ENCODE data around the gene MAPKAP1.

MAPKAP1 gene

DNA sequence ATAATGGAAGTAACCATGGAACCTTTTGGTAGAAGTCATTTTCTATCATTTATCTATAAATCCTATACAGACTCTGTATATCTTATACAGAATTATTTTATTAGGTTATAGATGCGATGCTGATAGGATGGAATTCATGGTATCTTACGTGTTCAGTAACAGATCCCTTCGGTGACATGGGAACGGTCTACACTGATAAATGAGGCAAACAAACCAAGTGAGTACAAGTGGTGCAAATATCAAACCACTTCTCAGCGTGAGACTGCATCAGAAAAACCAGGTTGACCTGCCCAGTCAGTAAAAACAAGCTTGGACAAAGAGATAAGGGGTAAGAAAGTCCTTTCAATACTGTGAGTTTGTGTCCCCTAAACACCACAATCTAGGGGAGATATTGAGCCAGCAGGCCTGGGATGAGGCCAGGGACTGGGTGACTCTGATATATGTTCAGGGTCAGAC, 229.9 kb downstream of the MAPKAP1 start:
- ATAC-seq (ENCODE audit: low read depth): no peak
- Histone ChIP-seq H3K4me3 (ENCODE audit: severe bottlenecking) (no peak overlapping the region), H3K4me1 (ENCODE audit: insufficient read depth, poor library complexity, severe bottlenecking) (no peaks in the 10 kb centered on the region), H3K36me3 (ENCODE audit: low read depth) (peaks cover 6% of the 10 kb centered on the region), H3K27ac (ENCODE audit: poor library complexity, severe bottlenecking) (no peak overlapping the region), H3K9me3 (ENCODE audit: severe bottlenecking) (no peaks in the 10 kb centered on the region), H3K27me3 (ENCODE audit: insufficient read depth, poor library complexity, severe bottlenecking) (no peaks in the 10 kb centered on the region)
- TF ChIP-seq, protein P1, sequence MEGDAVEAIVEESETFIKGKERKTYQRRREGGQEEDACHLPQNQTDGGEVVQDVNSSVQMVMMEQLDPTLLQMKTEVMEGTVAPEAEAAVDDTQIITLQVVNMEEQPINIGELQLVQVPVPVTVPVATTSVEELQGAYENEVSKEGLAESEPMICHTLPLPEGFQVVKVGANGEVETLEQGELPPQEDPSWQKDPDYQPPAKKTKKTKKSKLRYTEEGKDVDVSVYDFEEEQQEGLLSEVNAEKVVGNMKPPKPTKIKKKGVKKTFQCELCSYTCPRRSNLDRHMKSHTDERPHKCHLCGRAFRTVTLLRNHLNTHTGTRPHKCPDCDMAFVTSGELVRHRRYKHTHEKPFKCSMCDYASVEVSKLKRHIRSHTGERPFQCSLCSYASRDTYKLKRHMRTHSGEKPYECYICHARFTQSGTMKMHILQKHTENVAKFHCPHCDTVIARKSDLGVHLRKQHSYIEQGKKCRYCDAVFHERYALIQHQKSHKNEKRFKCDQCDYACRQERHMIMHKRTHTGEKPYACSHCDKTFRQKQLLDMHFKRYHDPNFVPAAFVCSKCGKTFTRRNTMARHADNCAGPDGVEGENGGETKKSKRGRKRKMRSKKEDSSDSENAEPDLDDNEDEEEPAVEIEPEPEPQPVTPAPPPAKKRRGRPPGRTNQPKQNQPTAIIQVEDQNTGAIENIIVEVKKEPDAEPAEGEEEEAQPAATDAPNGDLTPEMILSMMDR (IDR thresholded peaks at IDR 0.05; ENCODE audit: poor library complexity, severe bottlenecking): no peak
- no peak for DNase-seq (ENCODE audit: low spot score)

- DNase-seq (ENCODE audit: low spot score) (no peak), ATAC-seq (ENCODE audit: low read depth) (no peak)
- TF ChIP-seq, protein P1 (IDR thresholded peaks at IDR 0.05; ENCODE audit: poor library complexity, severe bottlenecking): no peak
- Histone ChIP-seq H3K4me1 (ENCODE audit: insufficient read depth, poor library complexity, severe bottlenecking) (no peaks in the 10 kb centered on the region), H3K27ac (ENCODE audit: poor library complexity, severe bottlenecking) (no peak overlapping the region), H3K4me3 (ENCODE audit: severe bottlenecking) (no peak overlapping the region), H3K9me3 (ENCODE audit: severe bottlenecking) (no peaks in the 10 kb centered on the region), H3K36me3 (ENCODE audit: low read depth) (peaks cover 6% of the 10 kb centered on the region), H3K27me3 (ENCODE audit: insufficient read depth, poor library complexity, severe bottlenecking) (no peaks in the 10 kb centered on the region)
Measured at GRCh38 chr9:125476645-125477044, 230.4 kb downstream of the MAPKAP1 start.

- Histone ChIP-seq H3K4me1 (ENCODE audit: insufficient read depth, poor library complexity, severe bottlenecking) (no peaks in the 10 kb centered on the region), H3K36me3 (ENCODE audit: low read depth) (peaks cover 6% of the 10 kb centered on the region), H3K27ac (ENCODE audit: poor library complexity, severe bottlenecking) (no peak overlapping the region), H3K9me3 (ENCODE audit: severe bottlenecking) (no peaks in the 10 kb centered on the region), H3K27me3 (ENCODE audit: insufficient read depth, poor library complexity, severe bottlenecking) (no peaks in the 10 kb centered on the region), H3K4me3 (ENCODE audit: severe bottlenecking) (no peak overlapping the region)
- no peak for DNase-seq (ENCODE audit: low spot score)
- TF ChIP-seq, protein P1 (IDR thresholded peaks at IDR 0.05; ENCODE audit: poor library complexity, severe bottlenecking): no peak
- ATAC-seq (ENCODE audit: low read depth): no peak
Measured at GRCh38 chr9:125475385-125475784, 231.6 kb downstream of the MAPKAP1 start.

GRCh38 chr9:125472926-125473701, 233.9 kb downstream of the MAPKAP1 start:
- DNase-seq (ENCODE audit: low spot score) (no peak), ATAC-seq (ENCODE audit: low read depth) (no peak)
- Histone ChIP-seq H3K4me1 (ENCODE audit: insufficient read depth, poor library complexity, severe bottlenecking) (no peaks in the 10 kb centered on the region), H3K4me3 (ENCODE audit: severe bottlenecking) (no peak overlapping the region), H3K27me3 (ENCODE audit: insufficient read depth, poor library complexity, severe bottlenecking) (no peaks in the 10 kb centered on the region), H3K27ac (ENCODE audit: poor library complexity, severe bottlenecking) (no peak overlapping the region), H3K36me3 (ENCODE audit: low read depth) (no peaks in the 10 kb centered on the region; the same call in none of the 2 replicates), H3K9me3 (ENCODE audit: severe bottlenecking) (no peaks in the 10 kb centered on the region)
- TF ChIP-seq, protein P1 (IDR thresholded peaks at IDR 0.05; ENCODE audit: poor library complexity, severe bottlenecking): no peak

DNA sequence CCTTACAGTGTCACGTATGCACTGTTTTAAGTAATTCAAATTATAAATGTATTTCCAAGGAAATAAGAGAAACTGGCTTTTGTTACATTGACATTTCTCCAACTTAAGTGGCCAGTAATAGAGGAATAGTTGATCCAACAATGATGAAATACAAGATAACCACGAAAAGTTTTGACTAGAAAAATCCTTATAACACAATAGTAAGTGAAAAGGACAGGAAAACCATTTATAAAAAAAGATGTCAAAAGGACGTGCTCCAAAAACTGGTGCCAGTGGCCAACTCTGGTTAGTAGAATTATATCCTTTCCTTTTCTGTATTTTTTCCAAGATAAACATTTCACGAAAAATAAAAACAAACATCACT, 234.5 kb downstream of the MAPKAP1 start:
- no peaks in the 10 kb centered on the region for H3K9me3 ChIP-seq (ENCODE audit: severe bottlenecking)
- H3K27ac ChIP-seq (ENCODE audit: poor library complexity, severe bottlenecking): no peak overlapping the region
- no peaks in the 10 kb centered on the region for H3K27me3 ChIP-seq (ENCODE audit: insufficient read depth, poor library complexity, severe bottlenecking)
- no peak for DNase-seq (ENCODE audit: low spot score)
- TF ChIP-seq, protein P1 (IDR thresholded peaks at IDR 0.05; ENCODE audit: poor library complexity, severe bottlenecking): no peak
- no peaks in the 10 kb centered on the region for H3K4me1 ChIP-seq (ENCODE audit: insufficient read depth, poor library complexity, severe bottlenecking)
- no peak for ATAC-seq (ENCODE audit: low read depth)
- no peak overlapping the region for H3K4me3 ChIP-seq (ENCODE audit: severe bottlenecking)
- no peaks in the 10 kb centered on the region; the same call in none of the 2 replicates for H3K36me3 ChIP-seq (ENCODE audit: low read depth)
